ENCODE measurements around the gene DYNC1LI1.
A peak's percentile ranks its signal among the peaks of the same experiment; 100 is the strongest.

The DYNC1LI1 gene

GRCh38 chr3:32570421-32571191 lies at the start of gene DYNC1LI1:
TSS of gene DYNC1LI1 (minus strand) at chr3:32570858. CDS start at chr3:32570770, 88 bp downstream.
- peak; percentile 78 for DNase-seq (ENCODE audit: low read depth, low spot score)

- DNase-seq (ENCODE audit: low read depth, low spot score): no peak
Measured at GRCh38 chr3:32619395-32619794, 48.7 kb upstream of the DYNC1LI1 start.

DNA sequence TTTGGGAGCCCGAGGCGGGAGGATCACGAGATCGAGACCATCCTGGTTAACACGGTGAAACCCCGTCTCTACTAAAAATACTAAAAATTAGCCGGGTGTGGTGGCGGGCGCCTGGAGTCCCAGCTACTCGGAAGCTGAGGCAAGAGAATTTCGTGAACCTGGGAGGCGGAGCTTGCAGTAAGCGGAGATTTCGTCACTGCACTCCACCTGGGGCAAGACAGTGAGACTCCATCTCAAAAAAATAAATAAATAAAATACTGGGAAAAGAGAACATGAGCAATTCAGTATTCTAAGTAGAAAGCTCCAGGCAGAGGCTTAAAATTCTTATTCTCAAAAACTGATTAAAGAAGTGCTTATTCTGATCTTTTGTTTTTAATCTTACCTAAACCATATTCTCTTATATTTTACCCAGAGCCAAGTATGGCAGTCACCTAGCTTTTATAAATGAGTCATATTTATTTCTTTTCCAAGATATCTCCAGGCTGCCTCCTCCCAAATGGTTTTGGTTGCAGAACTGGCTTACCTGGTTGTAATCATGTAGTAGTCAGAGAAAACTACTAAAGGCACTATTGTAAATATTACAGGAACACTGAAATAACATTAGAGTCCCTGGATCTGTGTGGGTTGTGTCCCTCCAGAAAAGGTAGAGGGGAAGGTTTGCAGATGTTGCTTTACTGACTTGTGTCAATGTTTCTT lies 45.8 kb upstream of the DYNC1LI1 start:
- DNase-seq (ENCODE audit: low read depth, low spot score): no peak

DNA sequence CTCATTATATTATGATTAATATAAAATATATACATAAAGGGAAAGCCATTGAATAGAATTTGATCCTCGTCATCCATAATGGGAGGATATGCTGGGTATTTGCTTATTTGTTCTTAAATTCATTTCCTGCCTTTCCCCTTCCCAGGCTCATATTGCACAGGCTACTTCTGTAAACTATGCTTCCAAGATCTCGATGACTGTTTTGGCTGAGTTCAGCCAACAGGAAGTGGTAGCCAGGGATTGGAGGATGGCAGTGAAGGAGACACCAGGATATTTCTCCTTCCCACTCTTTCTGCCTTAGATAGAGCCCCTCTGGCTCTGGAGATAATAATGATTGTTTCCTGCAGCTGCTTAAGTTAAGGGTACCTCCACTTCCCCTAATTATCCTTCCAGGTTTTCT lies 44.3 kb upstream of the DYNC1LI1 start:
- DNase-seq (ENCODE audit: low read depth, low spot score): no peak

DNA sequence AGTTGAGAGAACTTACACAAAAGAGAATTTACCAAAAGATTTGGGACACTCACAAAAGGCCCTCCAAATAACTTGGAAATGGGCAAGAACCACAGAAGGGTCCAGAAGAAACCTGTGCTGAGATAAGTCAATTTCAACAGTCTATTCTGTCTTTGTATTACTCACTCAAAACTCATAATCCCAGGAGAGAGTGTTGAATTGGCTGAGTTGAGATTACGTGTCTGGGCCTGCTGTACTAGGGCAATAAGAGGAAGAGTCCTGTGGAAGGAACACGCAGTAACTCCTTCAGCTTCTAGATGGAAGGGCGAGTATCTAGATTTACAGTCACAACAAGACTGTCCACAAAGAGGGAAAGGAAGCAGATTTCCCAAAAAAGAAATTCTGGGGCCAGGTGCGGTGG lies 42.5 kb upstream of the DYNC1LI1 start:
- DNase-seq (ENCODE audit: low read depth, low spot score): no peak

GRCh38 chr3:32612547-32612946 lies 41.9 kb upstream of the DYNC1LI1 start:
- DNase-seq (ENCODE audit: low read depth, low spot score): no peak

- no peak for DNase-seq (ENCODE audit: low read depth, low spot score)
Measured at GRCh38 chr3:32607522-32607921, 36.9 kb upstream of the DYNC1LI1 start.

DNA sequence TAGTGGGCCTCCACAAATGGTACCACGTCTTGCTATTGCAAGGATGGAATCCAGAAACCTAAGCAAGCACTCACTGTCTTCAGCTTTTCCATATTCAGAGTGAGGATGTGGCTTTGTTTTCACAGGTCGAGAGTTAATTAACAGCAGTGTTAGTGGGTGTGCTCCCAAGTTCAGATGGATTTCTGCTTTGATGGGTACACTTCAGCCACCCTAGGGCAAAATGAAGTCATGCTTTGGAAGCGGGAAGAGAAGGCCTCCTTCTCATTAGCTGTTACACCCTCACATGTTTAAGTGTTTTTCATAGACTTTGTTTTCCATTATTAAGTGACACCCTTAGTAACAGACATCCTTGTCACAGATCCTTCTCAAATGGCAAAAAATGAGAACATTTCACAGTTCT lies 36.3 kb upstream of the DYNC1LI1 start:
- no peak for DNase-seq (ENCODE audit: low read depth, low spot score)

- DNase-seq (ENCODE audit: low read depth, low spot score): no peak
Measured at GRCh38 chr3:32606277-32606676, 35.6 kb upstream of the DYNC1LI1 start.

GRCh38 chr3:32603064-32603463 lies 32.4 kb upstream of the DYNC1LI1 start:
- DNase-seq (ENCODE audit: low read depth, low spot score): no peak

DNA sequence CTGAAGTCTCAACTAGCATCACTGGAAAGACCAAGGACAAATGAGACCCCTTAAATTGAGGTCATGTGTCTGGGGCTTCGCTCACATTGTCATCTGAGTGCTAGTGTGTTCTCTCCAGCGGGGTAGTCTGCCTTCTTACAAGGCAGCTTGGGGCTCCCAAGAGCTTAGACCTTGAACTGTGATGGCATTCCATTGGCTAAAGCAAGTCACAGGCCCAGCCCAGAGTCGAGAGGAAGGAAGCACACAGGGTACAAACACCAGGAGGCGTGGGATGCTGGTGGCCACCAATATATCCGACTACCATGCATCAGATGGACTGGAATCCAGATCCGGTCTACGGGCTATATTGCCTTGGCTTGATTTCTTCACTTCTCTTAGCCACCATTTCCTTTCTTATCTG lies 31.5 kb upstream of the DYNC1LI1 start:
- DNase-seq (ENCODE audit: low read depth, low spot score): no peak

DNA sequence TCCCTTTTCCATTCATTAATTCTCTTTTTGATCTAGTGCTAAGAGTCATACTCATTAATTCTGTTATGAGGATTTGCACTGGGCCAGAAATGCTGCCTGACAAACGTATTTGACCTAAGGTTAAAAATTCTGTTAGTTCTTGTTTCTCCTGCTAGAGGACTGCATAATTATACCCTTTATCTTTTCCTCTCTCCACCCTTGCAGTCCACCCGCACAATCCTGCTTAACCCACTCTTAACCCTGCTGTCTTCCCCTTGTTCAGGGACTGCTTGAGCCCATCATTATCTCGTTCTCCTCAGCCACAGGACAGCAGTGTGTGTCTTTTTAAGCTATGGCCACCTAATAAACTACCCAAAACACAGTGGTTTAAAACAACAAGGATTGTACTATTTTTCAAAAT lies 31.1 kb upstream of the DYNC1LI1 start:
- DNase-seq (ENCODE audit: low read depth, low spot score): no peak

GRCh38 chr3:32597656-32598055 lies 27.0 kb upstream of the DYNC1LI1 start:
- no peak for DNase-seq (ENCODE audit: low read depth, low spot score)

DNA sequence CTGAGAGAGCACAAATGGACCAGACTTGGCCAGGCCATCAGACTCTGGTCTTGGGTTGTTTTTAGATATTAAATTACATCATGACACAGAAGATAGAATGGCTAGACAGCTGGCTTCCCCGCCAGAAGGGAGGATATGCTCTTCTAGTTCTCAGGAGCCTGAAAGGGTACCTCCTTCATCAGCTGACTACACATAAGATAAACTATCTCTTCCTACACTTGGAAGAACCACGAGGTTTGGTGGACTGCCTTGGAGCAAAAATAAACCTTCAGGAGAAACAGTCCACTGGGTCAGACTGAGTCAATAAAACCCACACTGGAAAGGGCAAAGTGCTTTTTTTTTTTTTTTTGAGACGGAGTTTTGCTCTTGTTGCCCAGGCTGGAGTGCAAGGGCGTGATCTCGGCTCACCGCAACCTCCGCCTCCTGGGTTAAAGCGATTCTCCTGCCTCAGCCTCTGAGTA lies 26.3 kb upstream of the DYNC1LI1 start:
- no peak for DNase-seq (ENCODE audit: low read depth, low spot score)

DNA sequence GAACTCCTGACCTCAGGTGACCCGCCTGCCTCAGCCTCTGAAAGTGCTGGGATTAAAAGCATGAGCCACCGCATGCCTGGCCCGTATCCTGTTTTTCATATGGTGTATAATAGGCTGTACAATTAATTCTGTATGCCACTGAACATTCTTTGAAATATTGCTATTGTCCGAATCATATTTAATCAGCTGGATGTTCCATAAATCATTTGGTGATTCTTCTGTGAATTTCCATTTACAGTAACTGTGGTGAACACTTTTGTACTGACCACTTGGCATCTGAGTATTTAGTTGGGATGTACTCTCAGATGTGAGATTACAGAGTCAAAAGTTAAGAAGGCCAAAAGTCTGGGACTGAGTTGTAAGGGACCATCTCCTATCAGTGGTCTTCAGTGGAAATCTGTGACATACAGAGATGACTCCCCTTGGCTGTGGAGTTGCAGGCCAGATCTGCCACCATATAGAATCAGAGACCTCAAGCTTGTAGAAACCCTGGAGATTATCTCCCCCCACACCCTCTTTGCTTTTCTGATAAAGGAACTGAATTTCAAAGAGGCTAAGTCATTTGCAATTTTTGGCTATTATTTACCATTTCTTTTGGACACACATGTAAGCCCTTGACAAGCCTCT lies 25.7 kb upstream of the DYNC1LI1 start:
- no peak for DNase-seq (ENCODE audit: low read depth, low spot score)

DNA sequence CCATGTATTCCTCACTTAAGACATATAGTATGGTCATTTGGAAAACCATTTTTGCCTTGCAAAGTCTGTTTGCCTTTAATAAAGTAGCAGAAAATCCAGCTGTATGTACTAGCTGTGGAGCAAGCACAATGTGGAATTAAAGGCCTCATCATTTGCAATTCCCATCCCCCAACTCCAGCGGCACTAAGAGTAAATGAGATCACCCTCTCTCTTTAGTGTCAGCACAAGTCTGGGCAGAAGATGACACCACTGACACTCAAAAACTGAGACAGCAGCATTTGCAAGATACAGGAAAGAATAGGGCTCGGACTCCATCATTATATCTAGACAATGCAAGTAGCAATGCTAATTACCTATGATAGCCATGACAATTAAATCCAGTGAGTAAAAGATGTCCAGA lies 24.7 kb upstream of the DYNC1LI1 start:
- no peak for DNase-seq (ENCODE audit: low read depth, low spot score)

DNA sequence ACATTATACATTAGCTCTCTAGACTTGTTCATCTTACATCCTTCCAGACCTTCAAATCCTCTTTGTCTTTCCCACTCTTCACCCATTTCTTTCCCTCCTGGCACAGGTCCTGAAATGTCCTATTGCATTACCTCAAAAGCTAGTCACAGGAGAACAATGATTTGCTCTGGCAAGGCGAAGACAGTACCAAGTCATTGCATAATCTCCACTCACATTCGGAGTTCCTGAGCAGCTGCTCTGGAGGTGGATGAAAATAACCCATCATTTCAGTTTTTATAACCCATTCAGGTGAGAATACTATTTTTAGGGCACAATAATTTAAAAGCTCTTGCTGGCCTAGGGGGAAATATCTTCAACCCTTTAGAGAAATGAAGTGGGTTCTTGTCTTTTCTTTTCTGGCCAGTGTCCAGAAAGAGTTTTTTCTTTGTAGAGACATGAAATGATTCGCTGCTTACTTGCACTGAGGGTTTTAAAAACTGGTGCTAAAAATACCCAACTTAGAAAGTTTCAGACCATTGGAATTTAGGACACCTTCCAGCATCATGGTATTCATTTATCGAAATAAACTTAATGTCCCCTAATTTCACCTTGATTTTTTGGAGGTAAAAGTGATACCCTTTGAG lies 23.4 kb upstream of the DYNC1LI1 start:
- no peak for DNase-seq (ENCODE audit: low read depth, low spot score)

- DNase-seq (ENCODE audit: low read depth, low spot score): no peak
Measured at GRCh38 chr3:32592696-32593353, 22.2 kb upstream of the DYNC1LI1 start.

- DNase-seq (ENCODE audit: low read depth, low spot score): no peak
Measured at GRCh38 chr3:32592011-32592410, 21.4 kb upstream of the DYNC1LI1 start.

DNA sequence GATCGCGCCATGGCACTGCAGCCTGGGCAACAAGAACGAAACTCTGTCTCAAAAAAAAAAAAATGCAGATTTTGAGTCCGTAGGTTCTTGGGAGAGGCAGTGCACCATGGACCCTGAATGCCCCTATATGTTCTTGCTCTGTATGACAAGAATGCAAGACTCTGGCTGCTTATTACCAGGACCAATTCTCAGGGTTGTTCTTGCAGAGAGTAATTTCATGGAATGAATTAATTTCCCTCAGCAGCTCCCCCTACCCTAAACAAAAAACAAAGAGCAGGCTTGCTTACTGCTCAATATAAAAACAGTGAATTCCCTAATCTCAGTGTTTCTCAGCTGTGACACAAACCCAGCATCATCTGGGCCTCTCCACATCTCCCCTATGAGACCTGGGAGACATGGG lies 20.5 kb upstream of the DYNC1LI1 start:
- no peak for DNase-seq (ENCODE audit: low read depth, low spot score)

GRCh38 chr3:32586356-32586755 lies 15.7 kb upstream of the DYNC1LI1 start:
- DNase-seq (ENCODE audit: low read depth, low spot score): no peak

GRCh38 chr3:32584660-32585059 lies 14.0 kb upstream of the DYNC1LI1 start:
- no peak for DNase-seq (ENCODE audit: low read depth, low spot score)
